Fibroblast of the aortic adventitia (primary cell): ENCODE measurements around the gene RSRC1. TPM values are rescaled to one million over a fixed set of nuclear protein-coding genes. Genes with fewer than 3 reads are reported as not detected.

Experiments
- DNase-seq: peaks from one replicate; pipeline ENCODE4 v3.0.0-alpha.2; 2010; ENCODE audit warnings: low read depth
- H3K4me3 ChIP-seq: 2 replicates; pipeline ENCODE4 v1.5.1; 2011; ENCODE audit warnings: low read depth, mild to moderate bottlenecking, control low read depth, low read length, moderate library complexity
- total RNA-seq: library from RNA; depleted of rRNA; stranded (reverse); fragments of >200 nt; gene quantifications from 2 replicates; pipeline ENCODE4 v1.2.3, GENCODE V29; 2012; ENCODE audit warnings: low replicate concordance
- TF ChIP-seq, protein P1 (sequence below): IDR thresholded peaks from 2 replicates; pipeline ENCODE4 v1.5.1; 2011; ENCODE audit warnings: mild to moderate bottlenecking, low read length, control low read depth, inconsistent platforms; ENCODE audit not compliant: insufficient read depth

RSRC1 gene
- total RNA-seq, 1 donor: 45.8 TPM

DNA sequence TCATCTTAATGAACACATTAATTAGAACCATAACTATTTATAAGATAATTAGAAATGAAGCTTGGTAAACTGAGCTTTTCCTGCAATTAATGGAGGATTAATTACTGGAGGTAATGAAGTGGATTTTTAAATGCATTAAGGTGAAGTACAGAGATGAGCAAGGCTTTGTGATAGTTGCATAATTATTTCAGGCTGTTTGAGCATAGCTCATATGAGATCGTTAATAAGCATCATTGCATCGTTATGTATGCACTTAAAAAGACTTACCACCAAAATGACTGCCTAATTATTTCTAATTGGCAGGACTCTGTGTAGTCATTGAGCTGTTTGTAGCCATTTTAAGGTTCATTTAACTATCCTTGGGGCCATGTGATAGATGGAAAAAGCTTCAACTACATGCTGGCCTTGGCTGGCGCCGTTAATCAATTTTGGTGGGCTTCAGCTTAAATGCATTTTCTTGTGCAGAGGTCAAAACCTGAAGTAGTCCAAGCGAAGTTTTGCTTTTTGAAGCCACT is 55.3 kb downstream of the RSRC1 start:
- no peak overlapping the region for H3K4me3 ChIP-seq
- TF ChIP-seq, protein P1, sequence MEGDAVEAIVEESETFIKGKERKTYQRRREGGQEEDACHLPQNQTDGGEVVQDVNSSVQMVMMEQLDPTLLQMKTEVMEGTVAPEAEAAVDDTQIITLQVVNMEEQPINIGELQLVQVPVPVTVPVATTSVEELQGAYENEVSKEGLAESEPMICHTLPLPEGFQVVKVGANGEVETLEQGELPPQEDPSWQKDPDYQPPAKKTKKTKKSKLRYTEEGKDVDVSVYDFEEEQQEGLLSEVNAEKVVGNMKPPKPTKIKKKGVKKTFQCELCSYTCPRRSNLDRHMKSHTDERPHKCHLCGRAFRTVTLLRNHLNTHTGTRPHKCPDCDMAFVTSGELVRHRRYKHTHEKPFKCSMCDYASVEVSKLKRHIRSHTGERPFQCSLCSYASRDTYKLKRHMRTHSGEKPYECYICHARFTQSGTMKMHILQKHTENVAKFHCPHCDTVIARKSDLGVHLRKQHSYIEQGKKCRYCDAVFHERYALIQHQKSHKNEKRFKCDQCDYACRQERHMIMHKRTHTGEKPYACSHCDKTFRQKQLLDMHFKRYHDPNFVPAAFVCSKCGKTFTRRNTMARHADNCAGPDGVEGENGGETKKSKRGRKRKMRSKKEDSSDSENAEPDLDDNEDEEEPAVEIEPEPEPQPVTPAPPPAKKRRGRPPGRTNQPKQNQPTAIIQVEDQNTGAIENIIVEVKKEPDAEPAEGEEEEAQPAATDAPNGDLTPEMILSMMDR: no peak
- DNase-seq: no peak

DNA sequence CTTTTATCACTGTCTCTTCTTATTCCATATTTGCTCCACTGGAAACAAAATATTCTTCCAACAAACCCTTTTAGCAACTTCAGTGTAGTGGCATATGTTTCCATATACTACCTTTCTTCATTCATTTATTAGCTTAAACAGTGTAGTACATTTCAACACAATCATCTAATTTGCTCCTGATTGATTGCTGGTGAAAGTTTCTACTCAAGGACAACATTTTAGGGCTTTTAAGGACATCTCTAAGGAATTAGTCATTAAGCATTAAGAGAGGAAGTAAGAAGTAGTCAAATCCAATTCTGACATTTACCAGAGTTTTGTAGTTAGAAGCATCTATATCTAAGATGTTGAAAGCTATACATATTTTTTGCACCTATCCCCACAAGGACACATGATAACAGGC is 55.8 kb downstream of the RSRC1 start:
- DNase-seq: no peak
- TF ChIP-seq, protein P1: no peak
- H3K4me3 ChIP-seq: no peak overlapping the region

DNA sequence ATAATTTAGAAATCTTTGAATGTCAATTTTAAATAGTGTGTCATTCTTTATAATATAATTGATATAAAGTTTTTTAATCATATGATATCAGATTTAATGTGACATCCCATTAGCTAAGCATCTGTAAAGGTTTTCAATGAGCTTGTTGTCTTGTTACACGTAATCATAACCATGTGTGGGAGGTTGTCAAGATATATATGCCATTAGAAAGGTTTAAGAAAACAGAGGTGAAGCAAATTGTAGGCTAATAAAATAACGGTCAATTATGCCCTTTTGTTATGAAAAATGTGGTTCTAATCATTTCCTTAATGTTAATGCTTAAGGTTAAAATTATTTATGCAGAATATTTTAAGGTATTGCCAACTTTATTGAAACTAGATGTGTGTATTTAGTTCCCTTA is 56.3 kb downstream of the RSRC1 start:
- no peak overlapping the region for H3K4me3 ChIP-seq
- TF ChIP-seq, protein P1: no peak
- DNase-seq: no peak

DNA sequence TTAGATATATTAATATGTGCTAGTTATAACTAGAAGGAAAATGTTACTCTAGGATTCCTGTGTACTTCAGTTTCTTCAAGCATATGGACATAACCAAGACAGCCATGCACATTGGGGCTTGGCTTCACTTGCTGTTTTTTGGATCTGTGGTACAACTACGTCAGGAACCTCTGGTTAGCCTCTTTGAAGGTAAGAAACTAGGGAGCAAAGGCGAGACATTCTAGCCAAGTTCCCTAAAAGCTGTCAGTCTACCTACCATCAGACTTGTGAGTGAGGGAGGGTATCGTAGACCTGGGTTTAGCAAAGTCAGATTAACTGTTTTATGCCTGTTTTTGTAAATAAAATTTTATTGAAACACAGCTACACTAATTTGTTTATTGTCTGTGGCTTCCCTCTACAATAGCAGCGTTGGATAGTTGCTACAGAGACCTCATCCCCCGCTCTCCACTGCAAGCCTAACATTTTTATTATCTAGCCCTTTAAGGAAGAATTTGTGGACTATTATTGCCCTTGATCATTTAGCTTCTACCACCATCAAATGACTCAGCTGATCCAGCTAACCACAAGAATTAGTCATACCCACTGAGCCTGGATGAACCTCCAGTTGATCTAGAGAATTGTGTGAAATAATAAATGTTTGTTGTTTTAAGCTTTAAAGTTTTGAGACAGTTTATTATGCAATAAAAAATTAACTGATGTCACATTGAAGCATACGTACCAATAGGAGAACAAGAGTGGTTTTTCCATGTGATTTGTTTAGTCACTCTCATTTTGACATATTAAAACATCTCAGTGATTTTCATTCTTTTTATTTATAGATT is 58.1 kb downstream of the RSRC1 start:
- peak; percentile 97 for DNase-seq
- TF ChIP-seq, protein P1: no peak
- no peak overlapping the region for H3K4me3 ChIP-seq

DNA sequence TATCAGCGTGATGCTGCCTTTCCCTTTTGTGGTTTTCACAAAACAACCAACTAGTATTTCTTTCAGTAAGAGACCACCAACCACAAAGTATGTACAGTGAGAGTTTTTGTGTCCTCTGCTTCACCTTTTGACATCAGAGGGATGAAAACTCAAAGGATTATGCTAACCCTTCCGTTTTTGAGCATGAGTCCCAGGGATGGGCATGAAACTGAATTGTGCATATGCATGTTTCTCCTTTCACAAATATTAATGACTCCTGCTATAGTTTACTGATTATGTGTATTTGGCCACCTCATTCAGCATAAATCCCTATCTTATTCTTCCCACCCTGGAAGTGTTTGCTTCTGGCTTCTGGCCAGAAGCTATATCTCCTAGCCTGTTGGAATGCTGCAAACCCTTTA is 59.2 kb downstream of the RSRC1 start:
- DNase-seq: peak; percentile 64
- no peak overlapping the region for H3K4me3 ChIP-seq
- TF ChIP-seq, protein P1: no peak

DNA sequence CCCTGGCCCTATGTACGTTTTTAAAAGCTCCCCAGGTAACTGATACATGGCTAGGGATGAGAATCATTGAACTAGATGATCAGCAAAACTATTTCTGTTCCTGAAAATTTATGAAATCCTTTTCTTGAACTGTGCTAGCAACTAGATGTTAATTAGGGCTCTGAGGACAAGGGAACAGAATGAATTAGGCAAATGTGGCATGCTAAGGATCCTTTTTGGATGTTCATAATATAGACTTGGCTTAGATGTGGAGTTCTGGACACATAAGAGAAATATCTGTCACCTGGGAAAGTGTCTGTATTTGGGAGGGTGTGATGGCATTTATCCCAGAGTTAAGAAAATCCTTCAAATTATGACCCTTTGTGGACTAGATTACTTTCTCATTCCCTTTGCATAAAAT is 71.2 kb downstream of the RSRC1 start:
- no peak for DNase-seq
- TF ChIP-seq, protein P1: no peak
- H3K4me3 ChIP-seq: no peak overlapping the region
